T-helper 1 cell (primary cell): ENCODE data around the gene RASGRP4.
A peak's percentile ranks its signal among the peaks of the same experiment; 100 is the strongest.

Experiments
- DNase-seq, 5 donors: peaks; one replicate each; pipeline ENCODE4 v3.0.0-alpha.2; 2012 to 2020

Gene RASGRP4

GRCh38 chr19:38387550-38388348 lies 38.3 kb downstream of the RASGRP4 start, which contains the start of gene GGN:
TSS of gene GGN (minus strand) at chr19:38388034. CDS start at chr19:38387261, 773 bp downstream.
- peak; percentile 70 to 84 (median 78) for DNase-seq

DNA sequence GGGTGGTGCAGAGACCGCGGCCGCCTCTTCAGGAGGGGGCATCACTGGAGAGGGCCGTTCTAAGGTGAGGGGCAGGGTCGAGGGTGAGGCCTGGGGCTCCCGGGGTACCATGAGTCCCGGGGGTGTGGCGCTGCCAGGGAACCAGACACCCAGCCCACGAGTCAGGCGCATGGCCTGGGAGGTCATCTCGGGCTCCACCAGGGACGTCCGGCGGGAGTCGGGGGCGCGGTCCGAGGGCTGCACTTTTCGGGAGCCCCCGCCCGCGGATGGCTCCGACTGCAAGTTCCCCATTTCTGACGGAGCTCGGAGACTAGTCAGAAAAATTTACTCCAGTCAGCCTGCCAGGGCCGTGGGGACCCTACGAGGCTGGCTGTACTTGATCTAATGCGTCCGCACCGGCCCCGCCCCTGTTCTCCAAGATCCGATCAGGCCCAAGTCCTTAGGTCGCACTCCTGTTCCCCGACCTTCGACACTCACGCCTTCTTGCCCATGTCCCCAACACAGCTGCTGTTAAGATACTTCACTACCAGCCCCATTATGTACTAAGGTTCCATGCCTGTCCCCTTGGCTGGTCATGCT lies 39.0 kb downstream of the RASGRP4 start:
- DNase-seq, result no peak

GRCh38 chr19:38386300-38386970 lies 39.6 kb downstream of the RASGRP4 start:
- DNase-seq, result no peak

- no peak for DNase-seq
Measured at GRCh38 chr19:38385804-38386257, 40.2 kb downstream of the RASGRP4 start.

GRCh38 chr19:38385057-38385803 lies 40.8 kb downstream of the RASGRP4 start:
- no peak for DNase-seq

DNA sequence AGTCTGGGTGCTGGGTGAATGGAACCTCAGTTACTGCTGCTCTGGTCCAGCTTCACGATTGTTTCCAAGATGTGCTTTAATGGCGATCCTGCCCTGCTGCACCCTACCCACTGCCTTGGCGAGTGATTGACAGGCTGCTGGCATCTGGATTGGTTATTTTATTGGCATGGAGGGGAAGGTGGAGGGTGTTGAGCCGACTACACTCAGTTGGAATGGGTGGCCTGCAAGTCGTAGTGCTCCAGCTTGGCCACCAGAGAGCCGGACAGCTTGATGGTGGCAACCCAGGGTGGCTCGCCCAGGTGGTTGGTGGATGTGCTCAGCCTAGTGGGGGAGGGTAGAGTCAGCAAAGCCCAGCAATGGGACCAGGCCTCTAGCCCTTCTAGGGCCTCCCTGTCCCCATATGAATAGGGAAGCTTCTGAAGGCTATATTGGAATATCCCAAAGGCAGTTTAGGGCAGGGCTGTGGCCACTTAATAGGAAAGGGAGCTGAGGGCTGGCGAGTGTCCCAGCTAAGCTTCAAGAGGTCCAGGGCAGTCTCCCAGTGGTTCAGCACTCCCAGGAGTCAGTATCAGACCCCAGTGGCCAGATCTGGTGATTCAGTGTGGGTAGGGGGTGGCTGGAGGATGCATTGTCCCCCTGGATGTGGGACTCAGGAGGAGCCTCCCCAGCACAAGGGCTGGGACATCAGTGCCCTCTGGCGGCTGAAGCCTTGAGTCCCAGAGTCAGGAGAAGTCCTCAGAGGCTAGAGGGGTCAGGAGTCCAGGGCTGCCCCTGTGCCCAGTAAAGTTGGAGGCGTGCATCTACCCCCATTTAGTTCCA lies 41.6 kb downstream of the RASGRP4 start:
- no peak for DNase-seq

- DNase-seq, result no peak
Measured at GRCh38 chr19:38383743-38384142, 42.3 kb downstream of the RASGRP4 start.

DNA sequence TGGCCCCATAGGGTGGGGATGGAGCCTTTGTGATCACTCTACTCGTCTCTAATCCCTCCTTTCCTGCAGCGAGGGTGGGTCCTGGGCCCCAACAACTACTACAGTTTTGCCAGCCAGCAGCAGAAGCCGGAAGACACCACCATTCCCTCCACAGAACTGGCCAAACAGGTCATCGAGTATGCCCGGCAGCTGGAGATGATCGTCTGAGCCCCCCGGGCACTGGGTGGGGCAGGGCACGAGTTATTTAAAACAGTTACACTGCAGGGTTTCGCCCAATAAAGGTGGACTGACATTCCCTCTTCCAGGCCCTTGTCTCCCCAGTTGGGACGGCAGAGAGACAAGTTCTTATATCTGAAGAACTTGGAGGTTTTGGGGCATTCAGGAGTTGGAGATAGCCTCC lies 42.8 kb downstream of the RASGRP4 start:
- no peak for DNase-seq

- DNase-seq, result no peak
Measured at GRCh38 chr19:38381138-38381537, 44.9 kb downstream of the RASGRP4 start.

- no peak for DNase-seq
Measured at GRCh38 chr19:38378866-38379265, 47.2 kb downstream of the RASGRP4 start.

DNA sequence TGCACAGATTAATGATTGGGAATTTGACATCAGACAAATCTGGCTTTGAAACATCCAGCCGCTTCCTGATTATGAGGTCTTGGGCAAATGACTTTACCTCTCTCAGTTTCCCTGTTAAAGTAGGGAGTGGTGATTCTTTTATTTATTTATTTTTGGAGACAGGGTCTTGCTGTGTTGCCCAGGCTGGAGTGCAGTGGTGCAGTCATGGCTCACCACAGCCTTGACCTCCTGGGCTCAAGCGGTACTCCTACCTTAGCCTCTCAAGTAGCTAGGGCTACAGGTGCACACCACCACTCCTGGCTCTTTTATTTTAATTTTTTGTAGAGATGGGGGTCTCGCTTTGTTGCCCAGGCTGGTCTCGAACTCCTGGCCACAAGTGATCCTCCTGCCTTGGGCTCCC lies 49.0 kb downstream of the RASGRP4 start:
- no peak for DNase-seq

- no peak for DNase-seq
Measured at GRCh38 chr19:38376576-38376975, 49.4 kb downstream of the RASGRP4 start.

- DNase-seq, result no peak
Measured at GRCh38 chr19:38375748-38376147, 50.3 kb downstream of the RASGRP4 start.

DNA sequence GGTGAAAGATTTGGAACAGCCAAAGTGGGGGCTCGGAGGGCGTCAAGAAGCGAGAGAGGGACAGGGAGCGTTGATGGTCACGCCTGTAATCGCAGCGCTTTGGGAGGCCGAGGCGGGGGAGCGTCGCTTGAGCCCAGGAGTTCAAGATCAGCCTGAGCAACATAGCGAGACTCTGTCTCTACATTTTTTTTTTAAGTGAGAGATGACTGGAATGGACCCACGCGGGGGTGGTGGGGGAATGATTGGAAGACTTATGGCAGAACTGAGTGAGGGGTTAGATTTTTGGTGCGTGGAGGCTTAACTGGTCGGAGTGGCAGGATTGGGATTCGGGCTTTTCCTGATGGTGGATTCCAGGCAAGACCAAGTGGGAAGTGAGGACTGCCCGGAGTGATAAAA lies 50.9 kb downstream of the RASGRP4 start:
- no peak for DNase-seq

GRCh38 chr19:38374332-38375097 lies 51.5 kb downstream of the RASGRP4 start, which contains the start of gene PSMD8:
TSS of gene PSMD8 (plus strand) at chr19:38374571. CDS start at chr19:38374602, 31 bp downstream.
- DNase-seq, result peak; percentile 97 to 100 (median 98)

DNA sequence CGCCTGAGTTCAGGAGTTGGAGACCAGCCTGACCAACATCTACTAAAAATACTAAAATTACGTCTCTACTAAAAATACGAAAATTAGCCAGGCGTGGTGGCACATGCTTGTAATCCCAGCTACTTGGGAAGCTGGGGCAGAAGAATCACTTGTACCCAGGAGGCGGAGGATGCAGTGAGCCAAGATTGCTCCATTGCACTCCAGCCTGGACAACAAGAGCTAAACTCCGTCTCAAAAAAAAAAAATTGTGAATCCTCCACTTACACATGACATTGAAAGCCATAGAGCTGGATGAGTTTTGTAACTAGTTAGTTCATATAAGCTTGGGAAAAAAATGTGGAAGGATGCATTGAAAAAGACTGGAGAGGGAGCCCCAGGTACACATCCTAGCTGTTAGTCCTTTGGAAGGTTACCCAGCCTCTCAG lies 52.1 kb downstream of the RASGRP4 start:
- DNase-seq, result no peak

DNA sequence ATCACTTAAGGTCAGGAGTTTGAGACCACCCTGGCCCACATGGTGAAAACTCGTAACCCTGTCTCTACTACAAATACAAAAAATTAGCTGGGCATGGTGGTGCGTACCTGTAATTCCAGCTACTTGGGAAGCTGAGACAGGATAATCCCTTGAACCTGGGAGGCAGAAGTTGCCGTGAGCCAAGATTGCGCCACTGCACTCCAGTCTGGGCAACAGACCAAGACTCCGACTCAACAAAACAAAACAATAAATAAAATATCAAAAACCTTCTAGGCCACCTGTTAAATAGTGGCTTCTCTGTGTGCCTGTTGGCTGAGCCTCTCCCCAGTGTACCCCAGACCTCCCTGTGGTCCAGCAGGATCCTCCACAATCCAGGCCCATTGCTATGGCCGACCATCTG lies 54.9 kb downstream of the RASGRP4 start:
- DNase-seq, result no peak

GRCh38 chr19:38370299-38370698 lies 55.7 kb downstream of the RASGRP4 start:
- DNase-seq, result no peak

GRCh38 chr19:38369584-38369983 lies 56.4 kb downstream of the RASGRP4 start:
- DNase-seq, result no peak

GRCh38 chr19:38367041-38367440 lies 59.0 kb downstream of the RASGRP4 start:
- DNase-seq, result no peak
